SK-N-SH treated with all-trans-retinoic acid at 6 μM for 48 hours (cell line): ENCODE data around the gene TMEM89.

Experiments used
- ATAC-seq: fragments of 200-7000 bp; cut with Tn5 transposase; 3 replicates; pipeline ENCODE4 v1.9.1; 2020; ENCODE audit warnings: mild to moderate bottlenecking, moderate library complexity
- ARNTL ChIP-seq: fragments of 450-650 bp; formaldehyde crosslinking; IDR thresholded peaks from 2 replicates; pipeline ENCODE4 v1.5.0; 2020; ENCODE audit warnings: low read depth, mild to moderate bottlenecking, moderate library complexity, borderline replicate concordance
- BACH2 ChIP-seq: fragments of 250-450 bp; sonication (Bioruptor Pico); IDR thresholded peaks from 2 replicates; pipeline ENCODE4 v1.9.0; 2021; ENCODE audit warnings: mild to moderate bottlenecking, borderline replicate concordance
- CSRNP3 ChIP-seq: fragments of 250-450 bp; sonication (Bioruptor Pico); IDR thresholded peaks from 2 replicates; pipeline ENCODE4 v1.5.1; 2021; ENCODE audit warnings: mild to moderate bottlenecking, moderate library complexity
- ESRRG ChIP-seq: fragments of 250-450 bp; sonication (Bioruptor Pico); IDR thresholded peaks from 2 replicates; pipeline ENCODE4 v1.6.1; 2021; ENCODE audit warnings: mild to moderate bottlenecking
- GLIS3 ChIP-seq: fragments of 250-450 bp; sonication (Bioruptor Pico); IDR thresholded peaks from 2 replicates; pipeline ENCODE4 v1.5.0; 2020; ENCODE audit warnings: mild to moderate bottlenecking, moderate library complexity
- ISL1 ChIP-seq: fragments of 250-450 bp; sonication (Bioruptor Pico); IDR thresholded peaks from 2 replicates; pipeline ENCODE4 v2.1.2; 2022; ENCODE audit warnings: mild to moderate bottlenecking, moderate library complexity
- OSR1 ChIP-seq: fragments of 250-450 bp; sonication (Bioruptor Pico); IDR thresholded peaks from 2 replicates; pipeline ENCODE4 v1.8.0; 2022; ENCODE audit warnings: moderate library complexity, mild to moderate bottlenecking, inconsistent platforms
- RARB ChIP-seq: fragments of 250-450 bp; sonication (Bioruptor Pico); IDR thresholded peaks from 2 replicates; pipeline ENCODE4 v1.8.0; 2021; ENCODE audit warnings: mild to moderate bottlenecking, moderate library complexity
- SNAI2 ChIP-seq: fragments of 250-450 bp; sonication (Bioruptor Pico); IDR thresholded peaks from 2 replicates; pipeline ENCODE4 v1.5.0; 2020; ENCODE audit warnings: mild to moderate bottlenecking, moderate library complexity
- TOX ChIP-seq: fragments of 250-450 bp; sonication (Bioruptor Pico); IDR thresholded peaks from 2 replicates; pipeline ENCODE4 v1.8.0; 2021; ENCODE audit warnings: mild to moderate bottlenecking, moderate library complexity, borderline replicate concordance
- TSHZ2 ChIP-seq: fragments of 250-450 bp; sonication (Bioruptor Pico); IDR thresholded peaks from 2 replicates; pipeline ENCODE4 v1.5.0; 2020; ENCODE audit warnings: mild to moderate bottlenecking, moderate library complexity
- ZFP3 ChIP-seq: fragments of 250-450 bp; sonication (Bioruptor Pico); IDR thresholded peaks from 2 replicates; pipeline ENCODE4 v1.5.0; 2020; ENCODE audit warnings: mild to moderate bottlenecking, moderate library complexity
- ZFP30 ChIP-seq: fragments of 450-650 bp; formaldehyde crosslinking; IDR thresholded peaks from 2 replicates; pipeline ENCODE4 v1.5.0; 2022; ENCODE audit warnings: mild to moderate bottlenecking, moderate library complexity
- ZNF565 ChIP-seq: fragments of 450-650 bp; formaldehyde crosslinking; conservative IDR thresholded peaks from 2 replicates; pipeline ENCODE4 v1.5.0; 2020; ENCODE audit warnings: low read depth, mild to moderate bottlenecking, moderate library complexity
- ZNF70 ChIP-seq: fragments of 450-650 bp; formaldehyde crosslinking; IDR thresholded peaks from 2 replicates; pipeline ENCODE4 v1.5.0; 2020; ENCODE audit warnings: mild to moderate bottlenecking, moderate library complexity
- ZNF8 ChIP-seq: fragments of 450-650 bp; formaldehyde crosslinking; IDR thresholded peaks from 2 replicates; pipeline ENCODE4 v1.5.0; 2020; ENCODE audit warnings: mild to moderate bottlenecking, moderate library complexity
- TF ChIP-seq, protein P1 (sequence below): fragments of 250-450 bp; sonication (Bioruptor Pico); IDR thresholded peaks from 2 replicates; pipeline ENCODE4 v1.8.0; 2020; ENCODE audit warnings: mild to moderate bottlenecking, moderate library complexity, borderline replicate concordance
- TF ChIP-seq, protein P2 (sequence below): fragments of 250-450 bp; sonication (Bioruptor Pico); IDR thresholded peaks from 2 replicates; pipeline ENCODE4 v1.5.1; 2020; ENCODE audit warnings: low read depth, mild to moderate bottlenecking, moderate library complexity

Gene TMEM89

DNA sequence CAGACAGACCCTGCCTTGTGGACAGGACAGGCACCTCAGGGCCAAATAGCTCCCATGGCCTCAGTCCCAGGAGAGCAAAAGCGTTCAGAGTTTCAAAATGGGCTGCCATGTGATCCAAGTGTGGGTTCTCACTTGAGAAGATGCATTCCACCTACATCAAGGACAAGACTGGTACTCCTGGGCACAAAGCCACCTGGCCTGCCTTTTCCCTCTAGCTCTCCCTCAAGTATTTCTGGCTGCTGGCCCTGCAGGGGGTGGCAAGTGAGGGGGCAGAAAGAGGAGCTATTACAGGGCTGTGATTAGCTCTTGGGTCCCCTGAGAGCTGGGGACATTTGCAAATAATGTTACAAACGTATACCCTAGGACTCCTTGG lies 20.0 kb downstream of the TMEM89 start:
- no peak for TF ChIP-seq ARNTL (CRISPR knock-in tag)
- no peak for ATAC-seq

- TF ChIP-seq, protein P1, sequence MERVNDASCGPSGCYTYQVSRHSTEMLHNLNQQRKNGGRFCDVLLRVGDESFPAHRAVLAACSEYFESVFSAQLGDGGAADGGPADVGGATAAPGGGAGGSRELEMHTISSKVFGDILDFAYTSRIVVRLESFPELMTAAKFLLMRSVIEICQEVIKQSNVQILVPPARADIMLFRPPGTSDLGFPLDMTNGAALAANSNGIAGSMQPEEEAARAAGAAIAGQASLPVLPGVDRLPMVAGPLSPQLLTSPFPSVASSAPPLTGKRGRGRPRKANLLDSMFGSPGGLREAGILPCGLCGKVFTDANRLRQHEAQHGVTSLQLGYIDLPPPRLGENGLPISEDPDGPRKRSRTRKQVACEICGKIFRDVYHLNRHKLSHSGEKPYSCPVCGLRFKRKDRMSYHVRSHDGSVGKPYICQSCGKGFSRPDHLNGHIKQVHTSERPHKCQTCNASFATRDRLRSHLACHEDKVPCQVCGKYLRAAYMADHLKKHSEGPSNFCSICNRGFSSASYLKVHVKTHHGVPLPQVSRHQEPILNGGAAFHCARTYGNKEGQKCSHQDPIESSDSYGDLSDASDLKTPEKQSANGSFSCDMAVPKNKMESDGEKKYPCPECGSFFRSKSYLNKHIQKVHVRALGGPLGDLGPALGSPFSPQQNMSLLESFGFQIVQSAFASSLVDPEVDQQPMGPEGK (CRISPR knock-in tag): no peak
- TF ChIP-seq ZFP3 (CRISPR knock-in tag): no peak
- no peak for TF ChIP-seq ZNF565 (CRISPR knock-in tag)
- no peak for TF ChIP-seq BACH2 (CRISPR knock-in tag)
- TF ChIP-seq, protein P2, sequence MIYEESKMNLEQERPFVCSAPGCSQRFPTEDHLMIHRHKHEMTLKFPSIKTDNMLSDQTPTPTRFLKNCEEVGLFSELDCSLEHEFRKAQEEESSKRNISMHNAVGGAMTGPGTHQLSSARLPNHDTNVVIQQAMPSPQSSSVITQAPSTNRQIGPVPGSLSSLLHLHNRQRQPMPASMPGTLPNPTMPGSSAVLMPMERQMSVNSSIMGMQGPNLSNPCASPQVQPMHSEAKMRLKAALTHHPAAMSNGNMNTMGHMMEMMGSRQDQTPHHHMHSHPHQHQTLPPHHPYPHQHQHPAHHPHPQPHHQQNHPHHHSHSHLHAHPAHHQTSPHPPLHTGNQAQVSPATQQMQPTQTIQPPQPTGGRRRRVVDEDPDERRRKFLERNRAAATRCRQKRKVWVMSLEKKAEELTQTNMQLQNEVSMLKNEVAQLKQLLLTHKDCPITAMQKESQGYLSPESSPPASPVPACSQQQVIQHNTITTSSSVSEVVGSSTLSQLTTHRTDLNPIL: no peak
- TF ChIP-seq, all 23 proteins: peak for 0
- no peak for ATAC-seq
Observed at GRCh38 chr3:48600711-48601621, 20.6 kb downstream of the TMEM89 start.

DNA sequence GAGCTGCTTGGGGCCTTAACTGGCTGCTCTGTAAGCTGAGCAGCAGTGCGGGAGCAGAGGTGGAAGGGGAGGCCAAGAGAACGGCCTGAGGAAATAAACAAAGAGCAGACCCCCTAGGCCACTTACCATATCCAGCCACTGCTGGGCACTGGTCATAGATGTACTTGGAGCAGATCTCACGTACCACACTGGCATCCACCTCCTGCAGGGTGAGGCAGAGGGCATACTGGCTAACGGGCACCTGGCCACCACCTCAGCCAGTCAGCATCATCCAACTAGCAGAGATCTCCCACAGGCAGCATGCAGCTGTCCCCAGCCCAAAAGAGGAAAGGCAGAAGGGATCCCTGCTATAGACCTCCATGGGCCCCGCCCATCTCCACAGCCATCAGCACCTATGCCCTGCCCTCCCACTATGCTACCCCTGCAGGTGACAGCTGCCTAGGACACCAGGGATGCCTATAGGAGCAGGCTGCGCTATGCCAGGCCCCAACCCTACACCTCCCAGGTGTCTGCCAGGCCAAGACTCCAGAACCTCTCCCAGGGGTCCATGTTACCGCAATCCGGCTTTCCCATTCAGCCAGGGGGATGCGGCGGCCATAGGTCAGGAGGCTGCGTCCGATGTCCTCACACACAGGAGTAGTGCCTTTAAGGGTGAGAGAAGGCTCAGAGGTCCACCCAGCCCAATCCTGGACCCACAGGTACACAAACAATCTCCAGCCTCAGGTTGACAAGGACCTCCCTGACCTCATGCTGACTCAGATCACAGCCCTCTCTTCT lies 21.9 kb downstream of the TMEM89 start:
- no peak for ATAC-seq
- TF ChIP-seq TSHZ2 (CRISPR knock-in tag) (no peak), GLIS3 (CRISPR knock-in tag) (no peak), CSRNP3 (CRISPR knock-in tag) (no peak), RARB (CRISPR knock-in tag) (no peak), ZFP30 (no peak), ISL1 (CRISPR knock-in tag) (no peak), ZNF8 (CRISPR knock-in tag) (no peak), ESRRG (CRISPR knock-in tag) (no peak), BACH2 (CRISPR knock-in tag) (no peak)
- TF ChIP-seq, protein P2: no peak

- ATAC-seq: no peak
- no peak for TF ChIP-seq OSR1 (CRISPR knock-in tag)
- TF ChIP-seq ZNF565 (CRISPR knock-in tag): no peak
- no peak for TF ChIP-seq ISL1 (CRISPR knock-in tag)
- no peak for TF ChIP-seq ZNF8 (CRISPR knock-in tag)
- no peak for TF ChIP-seq TOX (CRISPR knock-in tag)
- TF ChIP-seq BACH2 (CRISPR knock-in tag): no peak
- no peak for TF ChIP-seq SNAI2
- TF ChIP-seq ZNF70 (CRISPR knock-in tag): no peak
- TF ChIP-seq, protein P1 (CRISPR knock-in tag): no peak
Observed at GRCh38 chr3:48599077-48599501, 22.5 kb downstream of the TMEM89 start.
